ENCODE data around the gene FGG.

FGG gene

GRCh38 chr4:154585369-154586018 lies 27.0 kb downstream of the FGG start:
- no peak for DNase-seq (ENCODE audit: low read depth in 2 of 2)

DNA sequence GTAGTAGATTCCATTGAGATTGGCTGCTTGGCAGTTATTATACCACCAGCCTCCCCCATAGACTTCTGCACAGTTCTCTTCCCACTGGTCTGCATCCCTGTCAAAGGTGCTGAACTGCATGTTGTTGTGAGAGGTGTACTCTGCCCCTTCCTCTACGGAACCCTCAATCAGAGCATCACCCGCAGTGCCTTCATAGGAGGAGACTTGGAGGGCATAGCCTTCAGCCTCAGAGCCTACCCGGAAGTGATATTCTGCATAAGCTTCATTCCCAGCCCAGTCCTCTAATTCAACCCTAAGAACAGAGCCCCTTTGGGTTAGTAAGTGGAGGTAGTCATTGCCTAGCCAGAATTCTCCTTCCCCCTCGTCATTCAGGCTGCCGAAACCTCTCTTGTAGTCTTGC lies 28.2 kb downstream of the FGG start:
- DNase-seq (ENCODE audit: low read depth in 2 of 2) = no peak

GRCh38 chr4:154583677-154584076 lies 28.8 kb downstream of the FGG start:
- no peak for DNase-seq (ENCODE audit: low read depth in 2 of 2)

GRCh38 chr4:154583230-154583629 lies 29.2 kb downstream of the FGG start:
- no peak for DNase-seq (ENCODE audit: low read depth in 2 of 2)

DNA sequence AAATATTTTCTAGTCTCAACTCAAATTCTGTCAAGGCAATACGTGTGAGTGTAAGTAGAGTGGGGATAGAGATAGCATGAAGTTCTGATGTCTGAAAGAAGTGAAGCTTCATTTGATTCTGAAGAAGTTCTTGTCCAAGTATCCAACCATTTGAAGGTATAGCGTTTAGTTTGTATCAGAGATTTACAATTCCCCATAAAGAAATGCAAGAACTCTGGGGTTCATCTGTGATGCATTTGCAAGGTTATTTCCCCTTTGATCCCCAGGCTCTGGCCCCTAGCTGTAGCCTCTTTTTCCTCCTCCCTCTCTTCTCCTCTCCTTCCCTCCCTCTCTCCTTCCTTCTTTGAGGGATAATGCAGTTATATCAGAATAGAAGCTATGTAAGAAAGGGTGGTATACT lies 29.7 kb downstream of the FGG start:
- DNase-seq (ENCODE audit: low read depth in 2 of 2) = no peak

- no peak for DNase-seq (ENCODE audit: low read depth in 2 of 2)
Measured at GRCh38 chr4:154579927-154580326, 32.5 kb downstream of the FGG start.

- DNase-seq (ENCODE audit: low read depth in 2 of 2) = no peak
Measured at GRCh38 chr4:154578919-154579318, 33.5 kb downstream of the FGG start.

DNA sequence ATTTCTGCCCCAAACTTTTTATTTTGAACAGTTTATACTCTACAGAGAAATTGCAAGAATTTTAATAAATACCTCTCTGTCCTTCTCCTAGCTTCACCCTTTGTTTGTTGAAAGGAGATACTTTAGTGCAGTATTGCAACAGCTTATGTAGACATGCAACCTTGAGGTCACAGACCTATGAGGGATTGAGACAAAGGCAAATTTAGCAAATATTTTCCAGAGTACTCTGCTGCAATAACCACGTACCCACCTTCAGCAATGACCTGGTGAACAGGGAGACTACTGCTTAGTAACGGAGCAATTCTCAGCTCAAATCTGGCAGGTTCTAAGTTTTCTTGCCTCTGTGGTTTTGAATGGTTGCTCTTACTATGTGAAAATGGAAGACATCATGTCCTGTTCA lies 35.1 kb downstream of the FGG start:
- no peak for DNase-seq (ENCODE audit: low read depth in 2 of 2)

- no peak for DNase-seq (ENCODE audit: low read depth in 2 of 2)
Measured at GRCh38 chr4:154574311-154574710, 38.1 kb downstream of the FGG start.

GRCh38 chr4:154573190-154573870 lies 39.1 kb downstream of the FGG start:
- no peak for DNase-seq (ENCODE audit: low read depth in 2 of 2)

DNA sequence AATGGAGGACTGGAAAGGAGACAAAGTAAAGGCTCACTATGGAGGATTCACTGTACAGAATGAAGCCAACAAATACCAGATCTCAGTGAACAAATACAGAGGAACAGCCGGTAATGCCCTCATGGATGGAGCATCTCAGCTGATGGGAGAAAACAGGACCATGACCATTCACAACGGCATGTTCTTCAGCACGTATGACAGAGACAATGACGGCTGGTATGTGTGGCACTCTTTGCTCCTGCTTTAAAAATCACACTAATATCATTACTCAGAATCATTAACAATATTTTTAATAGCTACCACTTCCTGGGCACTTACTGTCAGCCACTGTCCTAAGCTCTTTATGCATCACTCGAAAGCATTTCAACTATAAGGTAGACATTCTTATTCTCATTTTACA lies 42.9 kb downstream of the FGG start:
- no peak for DNase-seq (ENCODE audit: low read depth in 2 of 2)

GRCh38 chr4:154569028-154569427 lies 43.4 kb downstream of the FGG start:
- no peak for DNase-seq (ENCODE audit: low read depth in 2 of 2)

- no peak for DNase-seq (ENCODE audit: low read depth in 2 of 2)
Measured at GRCh38 chr4:154566639-154567204, 45.7 kb downstream of the FGG start.

DNA sequence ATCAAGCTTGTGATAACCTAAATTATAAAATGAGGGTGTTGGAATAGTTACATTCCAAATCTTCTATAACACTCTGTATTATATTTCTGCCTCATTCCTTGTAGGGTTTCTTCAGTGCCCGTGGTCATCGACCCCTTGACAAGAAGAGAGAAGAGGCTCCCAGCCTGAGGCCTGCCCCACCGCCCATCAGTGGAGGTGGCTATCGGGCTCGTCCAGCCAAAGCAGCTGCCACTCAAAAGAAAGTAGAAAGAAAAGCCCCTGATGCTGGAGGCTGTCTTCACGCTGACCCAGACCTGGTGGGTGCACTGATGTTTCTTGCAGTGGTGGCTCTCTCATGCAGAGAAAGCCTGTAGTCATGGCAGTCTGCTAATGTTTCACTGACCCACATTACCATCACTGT lies 46.8 kb downstream of the FGG start:
- DNase-seq (ENCODE audit: low read depth in 2 of 2) = no peak

- DNase-seq (ENCODE audit: low read depth in 2 of 2) = no peak
Measured at GRCh38 chr4:154564311-154564710, 48.1 kb downstream of the FGG start.

GRCh38 chr4:154562697-154563254 lies 49.7 kb downstream of the FGG start, which contains the start of gene FGB:
FGB (plus strand) TSS chr4:154563011; CDS start chr4:154563019, 8 bp downstream.
- DNase-seq (ENCODE audit: low read depth in 2 of 2) = no peak

DNA sequence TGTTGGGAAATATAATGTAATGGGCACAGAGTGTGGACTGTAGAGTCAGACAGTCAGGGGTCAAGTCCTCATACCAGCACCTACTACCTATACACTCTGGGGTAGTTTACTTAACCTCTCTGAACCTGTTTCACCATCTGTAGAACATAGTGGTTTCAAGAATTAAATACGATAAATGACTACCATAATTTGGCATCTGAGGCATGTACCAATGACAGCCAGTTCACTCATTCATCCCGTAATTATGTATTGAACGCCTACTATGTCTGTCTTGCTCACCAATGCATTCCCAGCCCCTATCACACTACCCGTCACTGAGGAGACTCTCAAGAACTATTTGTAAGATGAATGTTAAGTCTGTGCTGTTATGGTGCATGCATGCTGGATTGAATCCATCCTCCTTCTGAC lies 51.6 kb downstream of the FGG start:
- no peak for DNase-seq (ENCODE audit: low read depth in 2 of 2)

DNA sequence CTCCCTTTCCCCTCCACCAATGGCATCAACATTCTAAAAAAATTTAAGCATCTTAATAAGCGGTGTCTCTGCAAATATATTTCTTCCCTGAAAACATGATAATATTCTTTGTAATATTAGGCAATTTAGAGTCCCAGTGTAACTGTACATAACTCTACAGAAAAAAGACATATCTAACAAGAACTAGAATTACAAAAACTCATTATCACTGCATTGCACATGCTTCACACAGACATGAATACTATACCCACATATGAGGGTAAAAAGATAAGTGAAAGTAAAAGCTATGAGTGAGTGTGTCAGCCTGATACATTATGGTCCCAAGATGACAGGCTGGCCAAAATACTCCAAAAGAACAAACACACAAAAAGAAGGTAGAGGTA lies 52.0 kb downstream of the FGG start:
- no peak for DNase-seq (ENCODE audit: low read depth in 2 of 2)

- no peak for DNase-seq (ENCODE audit: low read depth in 2 of 2)
Measured at GRCh38 chr4:154559494-154560418, 52.7 kb downstream of the FGG start.

DNA sequence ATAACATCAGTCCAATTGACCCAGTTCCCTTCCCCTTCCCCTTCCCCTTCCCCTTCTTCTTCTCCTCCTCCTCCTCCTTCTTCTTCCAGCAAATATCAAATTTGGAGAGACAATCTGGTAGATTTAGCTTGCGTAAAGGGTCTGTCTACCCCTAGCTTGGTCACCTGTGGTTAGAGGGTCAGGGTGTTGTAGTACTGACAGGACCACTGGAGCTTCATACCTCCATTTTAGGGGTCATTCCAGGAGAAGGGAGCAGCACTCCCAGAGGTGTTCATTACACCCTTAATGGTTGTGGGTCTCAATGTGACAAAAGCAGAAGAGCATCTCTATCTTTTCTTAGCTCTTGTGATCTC lies 53.3 kb downstream of the FGG start:
- no peak for DNase-seq (ENCODE audit: low read depth in 2 of 2)
